Activated B cell treated with CpG ODN at 0.5 μM for 24 hours (primary cell): Measurements from ENCODE around the gene ESAM. TPM values are rescaled to one million over a fixed set of nuclear protein-coding genes. Genes with fewer than 3 reads are reported as not detected.

Source experiments
- ATAC-seq: fragments of 200-7000 bp; cut with Tn5 transposase; one replicate; pipeline ENCODE4 v1.10.0; 2021; ENCODE audit warnings: low read depth, mild to moderate bottlenecking, moderate library complexity
- CTCF ChIA-PET: fragments of 350-600 bp; sonication (Branson Sonifier 250); formaldehyde crosslinking; loops from one replicate; lab custom pipeline; 2021; ENCODE audit warnings: antibody characterized with exemption; lab: Charles Lee
- POLR2A ChIA-PET: fragments of 350-600 bp; sonication (Branson Sonifier 250); formaldehyde crosslinking; loops from one replicate; lab custom pipeline; 2021; ENCODE audit warnings: antibody characterized with exemption; lab: Charles Lee
- DNase-seq: peaks from one replicate; pipeline ENCODE4 v3.0.0; 2022
- H3K27ac Mint-ChIP-seq: one replicate; pipeline ENCODE4 v1.8.0; 2020; ENCODE audit warnings: mixed read lengths
- H3K27me3 Mint-ChIP-seq: one replicate; pipeline ENCODE4 v1.8.0; 2021; ENCODE audit warnings: mixed read lengths
- H3K36me3 Mint-ChIP-seq: one replicate; pipeline ENCODE4 v1.8.0; 2021; ENCODE audit warnings: low read depth, mixed read lengths
- H3K4me1 Mint-ChIP-seq: one replicate; pipeline ENCODE4 v1.8.0; 2021; ENCODE audit warnings: mixed read lengths
- H3K4me3 Mint-ChIP-seq: one replicate; pipeline ENCODE4 v1.8.0; 2020; ENCODE audit warnings: mild to moderate bottlenecking, mixed read lengths
- H3K9me3 Mint-ChIP-seq: one replicate; pipeline ENCODE4 v1.8.0; 2020; ENCODE audit warnings: mixed read lengths
- CTCF ChIP-seq: fragments of 200-600 bp; IDR thresholded peaks from one replicate; pipeline ENCODE4 v1.8.0; 2022; ENCODE audit warnings: antibody characterized with exemption, mild to moderate bottlenecking
- intact Hi-C: fragments of 100-400 bp; cut with micrococcal nuclease; formaldehyde crosslinking; loops from one replicate; pipeline ENCODE4 v1.15.1; 2024
- total RNA-seq: library from RNA; stranded (reverse); gene quantifications from 2 replicates; pipeline ENCODE4 v1.2.3, GENCODE V29; 2022

Gene ESAM
- total RNA-seq, 1 donor from 2014 or later: 2.3 TPM

- peak overlapping the region; percentile 93 for H3K27ac Mint-ChIP-seq
- intact Hi-C loops: loop anchor here (1.0 to 5.0 kb wide), 7 partner anchors 17 to 1684 kb away; partner anchors contain the start of genes HSPA8, SIAE, SPA17 and TMEM218
- ChIA-PET CTCF (interaction anchor here (1.0 to 3.9 kb wide), 13 partner anchors 10 to 130 kb away, joined by 3 to 40 read pairs (median 4); partner anchors contain the start of genes ESAM, SIAE and SPA17), POLR2A (interaction anchor here (0.8 to 2.2 kb wide), 13 partner anchors 12 to 1141 kb away, joined by 3 to 24 read pairs (median 4); partner anchors contain the start of genes ESAM, HYLS1, MSANTD2 and SIAE)
- H3K4me1 Mint-ChIP-seq: peaks cover 40% of the 10 kb centered on the region
- H3K36me3 Mint-ChIP-seq: peaks cover 6% of the 10 kb centered on the region
- no peak for TF ChIP-seq CTCF
- peak overlapping the region; percentile 97 for H3K4me3 Mint-ChIP-seq
- ATAC-seq (peak; percentile 40), DNase-seq (no peak)
- H3K27me3 Mint-ChIP-seq: peaks cover under 1% of the 10 kb centered on the region
- H3K9me3 Mint-ChIP-seq: no peaks in the 10 kb centered on the region
Observed at GRCh38 chr11:124745835-124746620, 16.1 kb downstream of the ESAM start.

GRCh38 chr11:124745270-124745834, 16.7 kb downstream of the ESAM start:
- ATAC-seq (no peak), DNase-seq (no peak)
- peaks cover 6% of the 10 kb centered on the region for H3K36me3 Mint-ChIP-seq
- no peak for TF ChIP-seq CTCF
- peaks cover 45% of the 10 kb centered on the region for H3K4me1 Mint-ChIP-seq
- no peaks in the 10 kb centered on the region for H3K27me3 Mint-ChIP-seq
- intact Hi-C loops: loop anchor here (5.0 kb wide), 3 partner anchors 327 to 1683 kb away; partner anchors contain the start of genes HSPA8 and TMEM218
- ChIA-PET POLR2A (interaction anchor here (0.8 to 2.2 kb wide), 3 partner anchors 16 to 72 kb away, joined by 3 to 24 read pairs (median 16); partner anchors contain the start of genes SIAE and SPA17), CTCF (interaction anchor here (1.2 to 3.9 kb wide), 4 partner anchors 11 to 76 kb away, joined by 3 to 40 read pairs (median 14); partner anchors contain the start of gene ESAM)
- H3K27ac Mint-ChIP-seq: no peak overlapping the region
- H3K4me3 Mint-ChIP-seq: peak overlapping the region; percentile 66
- H3K9me3 Mint-ChIP-seq: no peaks in the 10 kb centered on the region

- POLR2A ChIA-PET: interaction anchor here (1.0 to 1.1 kb wide), 2 partner anchors 20 kb away, joined by 4 to 5 read pairs; no protein-coding TSS in a partner anchor
- intact Hi-C loops: no loop called here
Observed at GRCh38 chr11:124743050-124743449, 19.0 kb downstream of the ESAM start.

GRCh38 chr11:124742555-124742954, 19.5 kb downstream of the ESAM start:
- H3K27me3 Mint-ChIP-seq: no peaks in the 10 kb centered on the region
- POLR2A ChIA-PET: interaction anchor here (1.0 kb wide), 1 partner anchor 21 kb away, joined by 5 read pairs; no protein-coding TSS in a partner anchor
- H3K36me3 Mint-ChIP-seq: peaks cover 6% of the 10 kb centered on the region
- H3K4me3 Mint-ChIP-seq: no peak overlapping the region
- DNase-seq: no peak
- no peaks in the 10 kb centered on the region for H3K9me3 Mint-ChIP-seq
- intact Hi-C loops: no loop called here
- H3K4me1 Mint-ChIP-seq: peaks cover 32% of the 10 kb centered on the region
- H3K27ac Mint-ChIP-seq: no peak overlapping the region
- CTCF ChIA-PET: interaction anchor here (0.6 kb wide), 1 partner anchor 94 kb away, joined by 3 read pairs; no protein-coding TSS in a partner anchor
- no peak for ATAC-seq
- TF ChIP-seq CTCF: no peak

More at GRCh38 chr11:124743050-124743449, 19.0 kb downstream of the ESAM start:
- no peaks in the 10 kb centered on the region for H3K9me3 Mint-ChIP-seq
- TF ChIP-seq CTCF: no peak
- H3K27ac Mint-ChIP-seq: no peak overlapping the region
- CTCF ChIA-PET: no interaction called here
- peaks cover 6% of the 10 kb centered on the region for H3K36me3 Mint-ChIP-seq
- no peak overlapping the region for H3K4me3 Mint-ChIP-seq
- H3K27me3 Mint-ChIP-seq: no peaks in the 10 kb centered on the region
- DNase-seq: no peak
- ATAC-seq: no peak
- peaks cover 32% of the 10 kb centered on the region for H3K4me1 Mint-ChIP-seq
